NK-92 treated with Interleukin-12 subunit alpha and Interleukin-12 subunit beta, amount 100 ng/mL, for 24 hours (cell line): ENCODE measurements around the gene ICAM2.
"Not testable (repeated sequence)": the region's sequence is repeated elsewhere in the genome, so short reads cannot be mapped to it uniquely, and the experiment has no call there.

ENCODE experiments used
- DNase-seq: peaks from one replicate; lab custom pipeline; 2025; lab: John Stamatoyannopoulos, UW

The ICAM2 gene

DNA sequence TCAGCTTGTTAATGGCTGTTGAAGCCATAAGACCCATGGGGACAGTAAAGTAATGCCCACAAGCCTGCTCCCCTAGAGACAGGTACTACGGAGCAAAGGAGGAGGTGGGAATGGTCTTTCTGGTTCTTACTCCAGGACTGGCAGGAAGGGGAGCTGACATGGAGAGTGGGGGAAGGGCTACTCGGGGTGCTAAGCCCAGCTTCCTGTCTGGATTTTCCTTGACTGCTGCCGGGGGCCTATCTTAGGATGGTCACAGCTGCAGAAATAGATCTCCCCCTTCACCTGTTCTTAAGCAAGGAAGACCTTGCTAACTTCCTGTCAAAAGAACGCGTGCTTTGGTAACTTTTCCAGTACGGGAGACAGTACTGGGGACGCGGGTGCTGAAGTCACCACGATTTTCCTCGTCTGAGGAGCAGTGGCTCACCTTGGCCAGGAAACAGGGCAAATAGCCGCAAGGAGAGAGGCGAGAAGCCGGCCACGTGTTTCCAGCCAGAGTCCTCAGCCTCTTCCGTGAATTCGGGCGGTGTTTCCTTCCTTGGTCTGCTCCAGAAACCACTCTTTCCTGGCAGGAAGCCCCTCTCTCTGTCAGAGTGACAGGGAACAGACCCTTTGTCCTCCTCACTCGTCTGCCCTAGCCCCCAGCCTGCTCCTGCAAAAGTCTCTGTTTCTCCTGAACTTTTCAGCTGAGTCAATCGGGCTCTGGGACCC is 22.9 kb downstream of the ICAM2 start:
- no peak for DNase-seq

GRCh38 chr17:63996430-63997182 is 23.8 kb downstream of the ICAM2 start:
- no peak for DNase-seq

- DNase-seq = no peak
These were observed 24.8 kb downstream of the ICAM2 start for GRCh38 chr17:63995626-63996025.

DNA sequence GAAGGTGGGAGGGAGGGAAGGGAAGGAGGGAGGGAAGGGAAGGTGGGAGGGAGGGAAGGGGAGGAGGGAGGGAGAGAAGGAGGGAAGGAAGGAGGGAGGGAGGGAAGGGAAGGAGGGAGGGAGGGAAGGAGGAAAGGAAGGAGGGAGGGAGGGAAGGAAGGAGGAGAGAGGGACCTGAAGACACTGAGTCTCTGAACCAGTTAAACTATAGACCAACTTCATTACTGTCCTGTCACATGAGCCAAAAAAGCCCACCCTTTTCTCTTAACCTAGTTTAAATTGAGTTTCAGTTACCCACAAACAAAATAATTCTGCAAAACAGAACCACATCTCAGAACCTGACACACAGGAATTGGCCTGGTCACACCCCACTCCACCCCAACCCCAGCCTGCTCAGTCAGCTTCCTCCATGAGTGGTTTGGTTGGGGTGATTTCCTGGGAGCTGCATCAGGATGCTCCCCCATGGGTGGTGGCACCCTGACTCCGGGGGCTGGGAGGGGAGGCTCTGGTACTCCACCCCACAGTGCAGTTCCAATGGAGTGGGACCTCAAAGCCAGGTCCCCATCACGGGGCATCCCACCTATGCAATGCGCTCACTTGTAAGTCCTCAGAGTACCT is 27.0 kb downstream of the ICAM2 start:
- DNase-seq = no peak

DNA sequence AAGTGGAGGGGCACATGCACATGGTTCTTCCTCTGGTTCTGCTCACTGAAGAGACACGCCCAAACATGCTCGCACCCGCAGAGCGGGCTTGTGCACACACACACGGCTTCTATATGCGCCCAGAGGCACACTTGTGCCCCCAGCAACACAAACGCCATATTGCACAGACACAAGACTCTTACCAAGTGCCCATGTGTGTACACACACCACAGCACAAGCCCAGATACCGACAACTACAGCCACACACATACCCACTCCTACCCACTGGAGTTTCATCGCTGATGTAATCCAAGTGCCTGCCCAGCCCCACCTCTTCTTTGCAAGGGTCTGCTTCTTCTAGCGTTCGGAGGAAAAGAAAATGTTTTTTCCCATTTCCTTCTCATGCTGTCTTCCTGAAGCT is 28.8 kb downstream of the ICAM2 start:
- DNase-seq = no peak

DNA sequence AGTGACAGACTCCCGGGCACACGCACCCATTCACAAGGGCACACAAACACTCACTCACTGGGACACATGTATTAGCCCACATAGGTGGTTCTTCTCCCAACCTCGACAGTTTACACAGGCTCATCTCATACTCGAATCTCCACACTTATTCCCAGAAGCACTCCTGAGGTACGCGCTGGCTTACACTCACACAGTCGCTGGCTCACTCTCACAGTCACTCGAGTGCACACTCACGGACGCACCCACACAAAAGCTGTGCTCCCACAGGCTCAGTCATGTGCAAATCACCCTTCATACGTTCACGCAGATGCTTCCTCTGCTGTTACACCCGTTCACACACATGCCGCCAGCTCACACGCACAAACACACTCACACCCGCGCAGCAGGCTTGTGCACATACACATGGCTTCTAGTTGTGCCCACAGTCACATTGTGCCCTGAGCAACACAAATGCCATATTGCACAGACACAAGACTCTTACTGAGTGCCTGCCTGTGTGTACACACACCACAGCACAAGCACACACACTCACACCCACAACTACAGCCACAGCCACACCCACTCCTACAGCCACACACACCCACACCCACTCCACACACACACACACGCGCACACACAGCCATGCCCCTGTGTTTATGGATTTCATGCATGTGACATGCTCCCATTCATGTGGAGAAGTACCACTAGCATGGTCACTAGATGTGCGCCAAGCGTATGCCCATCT is 30.6 kb downstream of the ICAM2 start:
- no peak for DNase-seq

GRCh38 chr17:63988741-63989621 is 31.5 kb downstream of the ICAM2 start:
- no peak for DNase-seq

DNA sequence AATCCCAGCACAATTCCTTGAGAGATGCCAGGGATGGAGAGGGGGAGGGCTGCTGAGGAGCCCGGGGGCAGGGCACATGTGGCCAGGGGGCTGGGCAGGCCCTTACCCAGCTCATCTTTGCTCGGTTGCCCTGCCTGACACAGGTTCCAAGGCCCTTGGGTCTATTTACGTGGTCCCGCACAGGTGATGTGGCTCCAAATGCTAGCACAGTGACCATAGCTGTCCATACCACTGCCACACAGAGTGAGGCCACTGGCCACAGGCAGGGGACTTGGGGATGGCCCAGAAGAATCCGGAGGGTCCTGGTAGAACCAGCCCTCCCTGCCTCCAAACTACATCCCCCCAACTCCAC is 32.3 kb downstream of the ICAM2 start:
- no peak for DNase-seq

DNA sequence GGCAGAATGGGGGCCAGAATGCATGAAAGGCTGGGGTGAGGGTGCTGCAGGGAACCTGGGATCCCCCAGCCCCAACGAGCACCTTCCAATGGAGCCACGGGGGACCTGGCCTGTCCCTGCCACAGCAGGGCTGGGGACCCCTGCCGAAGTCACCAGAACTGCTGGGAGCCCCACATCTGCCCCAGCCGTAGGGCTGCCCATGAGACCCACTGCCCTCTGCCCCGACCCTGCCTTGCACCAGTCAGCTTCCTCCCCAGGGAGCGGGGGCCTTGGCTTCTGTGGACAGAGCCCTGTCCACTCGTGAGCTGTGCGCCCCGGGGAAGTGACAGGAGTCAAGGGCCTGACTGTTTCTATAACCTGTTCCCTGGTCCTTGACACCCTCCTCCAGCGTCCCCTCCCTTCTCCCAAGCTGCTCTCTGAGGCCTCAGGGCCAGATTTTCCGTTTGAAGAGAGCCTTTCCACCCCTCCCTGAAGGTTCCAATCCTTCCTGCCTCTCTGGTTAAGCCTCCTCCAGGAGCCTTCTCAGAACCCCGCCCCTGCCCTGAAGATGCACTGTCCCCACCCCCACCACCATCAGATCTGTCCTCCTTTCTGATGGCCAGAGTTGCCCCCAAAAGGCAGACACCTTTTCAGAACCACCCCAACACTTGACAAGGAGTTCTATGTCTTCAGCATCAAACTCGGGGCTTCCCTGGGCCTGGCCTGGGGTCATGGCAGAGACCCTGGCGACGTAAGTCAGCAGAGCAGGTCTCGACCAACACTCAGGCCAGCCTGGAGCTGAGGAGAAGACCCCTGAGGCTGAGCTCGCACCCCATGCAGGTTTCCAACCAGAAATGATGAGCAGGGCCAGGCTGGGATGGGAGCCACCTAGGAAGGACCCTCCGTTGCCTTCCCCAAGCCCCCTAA is 33.0 kb downstream of the ICAM2 start:
- no peak for DNase-seq

DNA sequence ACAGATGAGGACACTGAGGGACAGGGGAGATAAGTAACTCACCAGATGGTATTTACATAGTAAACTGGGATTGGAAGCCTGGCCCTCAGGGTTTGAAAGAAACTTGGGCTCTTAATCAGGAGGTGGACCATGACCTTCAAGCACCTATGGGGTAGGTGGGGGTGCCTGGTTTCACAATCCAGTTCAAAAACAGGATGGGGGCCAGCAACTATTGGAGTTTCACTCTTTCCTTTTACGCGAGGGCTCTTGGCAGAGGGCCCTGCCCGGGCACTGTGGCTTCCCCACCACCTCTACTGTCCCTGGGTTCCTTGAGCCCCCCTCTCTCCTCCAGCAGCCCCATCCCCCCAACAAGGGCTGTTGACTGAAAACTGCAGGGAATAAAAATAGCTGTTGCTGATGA is 33.6 kb downstream of the ICAM2 start:
- DNase-seq = no peak

- no peak for DNase-seq
These were observed 34.9 kb downstream of the ICAM2 start for GRCh38 chr17:63985387-63986140.

GRCh38 chr17:63984651-63985386 is 35.6 kb downstream of the ICAM2 start:
- peak; percentile 50 for DNase-seq

DNA sequence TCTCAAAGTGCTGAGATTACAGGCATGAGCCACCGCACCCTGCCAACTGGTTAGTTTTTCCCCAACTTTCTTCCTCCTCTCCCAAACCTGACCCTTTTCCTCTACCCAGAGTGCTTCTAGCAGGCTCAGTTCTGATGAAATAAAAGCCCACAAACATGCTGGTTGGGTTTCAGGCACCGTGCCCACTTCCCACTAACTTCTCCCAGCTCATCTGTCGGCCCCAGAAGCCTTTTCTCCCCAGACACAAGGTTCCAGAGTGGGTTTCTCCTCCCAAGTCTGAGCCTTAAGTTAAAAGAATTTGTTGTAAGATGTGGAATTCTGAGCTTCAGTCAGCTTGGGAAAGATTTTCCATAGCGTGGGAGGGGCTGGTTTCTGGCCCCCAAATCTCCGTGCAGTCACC is 36.2 kb downstream of the ICAM2 start:
- no peak for DNase-seq

- DNase-seq = no peak
These were observed 37.1 kb downstream of the ICAM2 start for GRCh38 chr17:63983320-63983719.

DNA sequence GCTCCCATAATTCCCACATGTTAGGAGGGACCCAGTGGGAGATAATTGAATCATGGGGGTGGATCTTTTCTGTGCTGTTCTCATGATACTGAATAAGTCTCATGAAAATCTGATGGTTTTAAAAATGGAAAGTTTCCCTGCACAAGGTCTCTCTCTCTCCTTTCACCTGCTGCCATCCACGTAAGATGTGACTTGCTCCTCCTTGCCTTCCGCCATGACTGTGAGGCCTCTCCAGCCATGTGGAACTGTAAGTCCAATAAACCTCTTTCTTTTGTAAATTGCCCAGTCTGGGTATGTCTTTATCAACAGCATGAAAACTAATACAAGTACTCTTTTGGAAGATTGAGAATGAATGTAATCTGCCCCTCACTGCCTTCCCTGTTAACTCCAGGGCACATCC is 37.8 kb downstream of the ICAM2 start:
- not testable (repeated sequence) for DNase-seq

DNA sequence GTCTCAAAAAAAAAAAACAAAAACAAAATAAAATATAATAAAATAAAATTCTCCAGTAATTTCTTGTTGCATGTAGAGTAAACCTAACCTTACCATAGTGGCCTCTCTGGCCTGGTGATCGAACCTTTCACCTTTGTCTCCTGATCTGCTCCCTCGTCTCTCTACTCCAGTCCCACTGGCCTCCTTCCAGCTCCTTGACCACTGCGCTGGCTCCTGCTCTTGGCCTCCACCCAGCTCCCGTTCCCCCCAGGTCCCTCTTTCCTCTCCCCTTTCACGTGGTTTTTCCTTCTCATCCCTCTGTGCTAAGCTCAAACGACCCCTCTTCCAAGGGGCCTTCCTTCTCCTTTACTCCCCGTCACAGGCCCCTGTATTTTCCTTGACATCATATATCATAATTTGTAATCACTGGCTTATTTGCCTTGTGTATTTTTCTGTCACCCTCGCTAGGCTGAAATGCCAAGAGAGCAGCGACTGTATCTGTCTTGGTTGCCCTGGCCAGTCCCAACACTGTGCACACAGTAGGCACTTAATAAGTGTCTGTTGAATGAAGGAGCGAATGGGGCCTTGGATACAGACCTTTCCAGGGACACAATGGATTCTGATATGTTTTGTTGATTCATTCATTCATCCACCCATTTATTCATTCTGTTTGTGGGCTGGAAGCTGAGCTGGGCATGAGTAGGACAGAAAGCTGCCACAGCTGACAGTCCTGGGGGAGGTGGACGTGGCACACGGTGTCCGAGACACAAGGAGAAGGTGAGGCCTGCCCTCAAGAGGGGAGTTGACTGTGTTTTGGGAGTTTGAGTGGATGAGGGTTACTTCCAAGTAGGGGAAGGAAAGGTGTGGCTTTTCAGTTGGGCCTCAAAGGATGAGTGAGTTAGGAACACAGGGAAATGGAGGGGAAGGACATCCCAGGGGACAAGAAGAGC is 41.9 kb downstream of the ICAM2 start:
- no peak for DNase-seq

GRCh38 chr17:63976702-63977101 is 43.7 kb downstream of the ICAM2 start:
- no peak for DNase-seq

DNA sequence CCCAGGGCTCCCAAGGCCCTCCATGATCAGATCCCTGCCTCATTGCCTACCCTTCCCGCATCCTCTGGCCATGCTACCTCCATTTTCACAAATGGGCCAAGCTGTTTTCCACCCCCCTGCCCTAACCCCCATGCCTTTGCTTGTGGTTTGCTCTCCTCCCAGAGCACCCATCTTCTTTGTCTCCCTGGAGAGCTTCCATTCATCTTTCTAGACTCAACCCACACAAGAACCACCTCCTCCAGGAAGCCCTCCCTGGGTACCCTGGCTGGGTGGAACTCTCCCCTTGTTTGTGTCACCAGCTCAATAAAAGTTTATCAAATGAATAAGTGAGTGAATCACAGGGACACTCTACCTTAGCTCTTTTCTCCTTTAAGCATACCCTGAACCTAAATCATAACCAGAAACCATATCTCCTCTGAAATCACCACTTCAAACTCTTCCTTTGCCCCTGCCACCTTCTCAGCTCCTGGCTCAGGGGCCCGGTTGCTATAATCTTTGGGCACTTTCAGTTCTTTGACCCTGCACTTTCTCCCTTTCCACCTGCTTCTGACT is 44.8 kb downstream of the ICAM2 start:
- no peak for DNase-seq
